HK-2 (cell line): ENCODE data around the gene SNAI1.
"Not testable (repeated sequence)": the region's sequence is repeated elsewhere in the genome, so short reads cannot be mapped to it uniquely, and the experiment has no call there.

Experiments used
- DNase-seq: peaks from one replicate; pipeline ENCODE4 v3.0.0-alpha.2; 2018; ENCODE audit not compliant: unreplicated experiment

SNAI1 gene

GRCh38 chr20:49982346-49983122, at the start of gene SNAI1:
SNAI1 (plus strand) TSS chr20:49982980; CDS start chr20:49983060, 80 bp downstream.
- peak; percentile 96 for DNase-seq

DNA sequence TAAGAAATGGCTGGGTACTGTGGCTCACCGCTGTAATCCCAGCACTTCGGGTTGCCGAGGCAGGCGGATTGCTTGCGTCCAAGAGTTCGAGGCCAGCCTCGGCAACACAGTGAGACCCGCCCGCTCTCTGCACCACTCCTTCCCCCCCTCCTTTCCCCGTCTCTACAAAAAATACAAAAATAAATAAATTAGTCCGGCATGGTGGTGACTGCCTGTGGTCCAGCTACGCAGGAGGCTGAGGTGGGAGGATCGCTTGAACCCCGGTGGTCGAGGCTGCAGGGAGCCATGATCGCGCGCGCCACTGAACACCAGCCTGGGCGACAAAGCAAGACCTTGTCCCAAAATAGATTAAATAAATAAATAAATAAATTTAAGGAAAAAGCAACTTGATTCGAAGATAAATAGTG, 47.0 kb upstream of the SNAI1 start:
- no peak for DNase-seq

DNA sequence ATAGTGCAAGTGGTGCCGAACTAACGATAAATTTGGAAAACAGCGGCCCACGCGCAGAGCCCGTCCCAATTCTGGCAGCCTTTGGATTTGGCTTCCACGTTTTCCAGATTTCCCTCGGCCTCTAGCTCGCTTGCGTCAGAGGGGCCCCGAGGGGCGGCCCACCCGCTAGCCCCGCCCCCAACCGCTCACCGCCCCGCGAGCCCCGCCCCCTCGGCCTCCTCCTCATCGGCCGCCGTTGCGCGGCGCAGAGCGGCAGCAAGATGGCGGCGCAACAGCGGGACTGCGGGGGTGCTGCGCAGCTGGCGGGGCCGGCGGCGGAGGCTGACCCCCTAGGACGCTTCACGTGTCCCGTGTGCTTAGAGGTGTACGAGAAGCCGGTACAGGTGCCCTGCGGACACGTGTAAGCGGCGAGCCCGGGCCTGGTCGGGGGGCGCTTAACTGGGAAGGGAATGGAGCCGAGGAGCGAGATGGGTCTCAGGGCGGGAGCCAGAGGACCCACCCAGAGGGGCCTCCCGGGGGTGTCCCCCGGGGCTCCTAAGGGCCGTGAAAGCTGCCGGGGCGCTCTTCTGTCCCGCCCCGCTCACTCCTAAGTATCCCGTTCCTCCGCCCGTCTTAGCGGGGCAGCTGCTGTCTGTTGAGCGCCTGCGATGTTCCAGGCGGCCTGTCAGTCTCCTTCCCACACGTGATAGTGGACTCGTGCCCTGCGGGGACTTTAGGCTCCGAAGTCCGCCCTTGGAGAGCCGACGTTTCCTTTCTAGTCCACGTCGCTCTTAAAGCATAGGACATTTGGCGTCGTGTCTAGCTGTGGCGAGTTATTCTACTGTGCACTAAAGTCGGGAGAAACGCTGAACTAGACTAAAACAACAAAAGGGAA, 46.4 kb upstream of the SNAI1 start, which contains the start of gene RNF114:
RNF114 (plus strand) TSS at position 245 of the 874 bp plus-strand sequence; CDS start at position 261, 16 bp downstream.
- DNase-seq = peak; percentile 94

DNA sequence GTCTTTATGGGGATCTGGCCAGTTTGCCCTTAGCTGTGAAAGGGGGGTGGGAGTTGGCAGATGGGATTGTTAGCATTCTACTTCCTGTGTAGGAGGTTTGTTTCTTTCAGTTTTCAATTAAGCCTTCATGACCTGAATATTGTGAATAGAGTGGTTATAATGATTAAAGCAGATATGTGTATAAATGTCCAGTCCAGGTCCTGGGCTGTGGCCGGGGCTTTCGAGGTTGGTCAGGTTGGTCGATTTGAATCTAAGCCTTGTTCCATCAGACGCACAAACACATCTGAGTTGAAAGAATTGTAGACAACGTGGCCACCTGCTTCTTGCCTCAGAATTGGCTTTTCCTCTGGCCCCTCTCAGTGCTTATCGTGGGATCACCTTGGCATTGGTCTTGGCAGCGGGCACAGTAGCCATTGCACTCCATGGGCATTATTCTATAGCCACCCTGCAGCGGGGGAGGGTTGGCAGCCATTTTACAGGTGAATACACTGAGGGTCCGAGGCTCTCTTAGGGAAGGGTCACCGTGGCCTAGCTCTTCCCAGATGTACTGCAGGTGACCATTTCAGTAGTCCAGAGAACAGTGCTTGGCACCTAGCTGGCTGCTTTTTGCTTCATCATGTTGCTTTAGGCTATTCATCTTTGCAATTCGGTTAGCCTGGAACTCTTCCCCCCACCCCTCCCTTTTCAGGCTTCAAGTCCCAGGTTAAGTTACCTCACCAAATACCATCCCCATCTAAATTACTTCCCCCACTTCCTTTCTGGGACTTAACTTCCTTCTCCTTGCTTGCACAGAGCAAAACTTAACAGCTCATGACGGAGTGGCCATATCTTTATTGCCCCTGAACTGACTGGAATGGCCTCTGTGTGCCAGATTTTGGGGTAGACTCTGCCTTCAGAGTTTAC, 45.5 kb upstream of the SNAI1 start:
- no peak for DNase-seq

DNA sequence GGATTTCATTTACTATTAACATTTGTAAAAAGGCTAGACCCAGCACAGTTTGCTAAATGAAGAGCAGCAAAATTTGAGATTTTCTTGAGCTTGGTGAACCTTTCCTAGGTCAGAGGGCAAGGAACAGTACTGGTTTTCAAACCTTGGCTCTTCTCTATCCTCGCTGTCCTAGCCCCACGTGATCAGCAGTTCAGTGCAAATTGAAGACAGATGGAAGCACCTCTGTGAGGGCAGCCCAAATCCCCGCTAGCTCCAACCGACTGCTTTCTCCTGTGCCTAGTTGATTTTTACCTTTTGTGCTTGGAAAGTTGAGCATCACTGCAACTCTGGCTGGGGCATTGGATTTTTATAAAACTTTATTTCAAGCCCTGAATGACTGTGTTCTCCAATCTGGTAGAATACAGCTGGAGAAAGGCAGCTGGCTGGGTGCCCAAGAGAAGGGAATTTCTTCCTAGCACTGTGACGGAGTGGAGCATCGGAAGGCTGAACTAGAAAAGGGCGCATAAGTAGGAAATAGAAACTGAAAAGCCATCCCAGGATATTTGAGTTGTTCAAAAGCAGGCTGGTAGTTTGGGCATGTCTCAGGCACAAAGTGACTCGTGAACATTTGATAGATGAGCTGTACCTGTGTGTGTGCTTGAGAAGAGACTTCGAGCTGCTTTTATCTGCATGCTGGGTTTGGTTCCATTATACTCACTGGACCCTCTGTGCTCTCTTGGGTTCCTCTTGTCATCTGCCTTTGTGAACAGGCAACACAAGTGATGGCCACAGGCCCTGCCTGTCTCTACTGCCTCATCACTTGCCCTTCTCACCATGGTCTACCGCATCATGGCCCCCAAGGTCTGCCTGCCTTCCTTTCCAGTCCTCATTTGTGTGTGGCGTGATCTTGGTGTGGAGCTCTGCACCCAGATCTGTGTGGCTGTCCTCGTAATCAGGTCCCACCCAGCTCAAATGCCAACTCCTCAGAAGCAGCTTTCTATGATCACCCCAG, 44.3 kb upstream of the SNAI1 start:
- DNase-seq = no peak

GRCh38 chr20:49941456-49941855, 41.3 kb upstream of the SNAI1 start:
- DNase-seq = no peak

- no peak for DNase-seq
These were observed 40.5 kb upstream of the SNAI1 start for GRCh38 chr20:49942303-49942702.

- no peak for DNase-seq
These were observed 39.8 kb upstream of the SNAI1 start for GRCh38 chr20:49942942-49943341.

DNA sequence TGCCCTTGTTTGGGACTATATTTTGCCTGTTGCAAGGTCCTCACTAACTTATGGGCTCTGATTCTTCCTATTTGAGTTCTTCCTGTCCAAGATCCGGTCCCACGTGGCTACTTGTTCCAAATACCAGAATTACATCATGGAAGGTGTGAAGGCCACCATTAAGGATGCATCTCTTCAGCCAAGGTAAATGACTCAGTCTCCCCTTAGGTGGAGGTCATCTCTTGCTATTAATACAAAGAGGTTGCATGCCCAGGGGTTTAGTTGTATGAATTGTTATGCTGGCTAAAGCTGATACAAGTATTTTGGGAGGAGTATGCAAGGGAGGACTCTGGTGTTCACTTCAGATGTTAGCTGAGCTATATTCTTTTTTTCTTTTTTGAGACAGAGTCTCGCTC, 37.5 kb upstream of the SNAI1 start:
- no peak for DNase-seq

DNA sequence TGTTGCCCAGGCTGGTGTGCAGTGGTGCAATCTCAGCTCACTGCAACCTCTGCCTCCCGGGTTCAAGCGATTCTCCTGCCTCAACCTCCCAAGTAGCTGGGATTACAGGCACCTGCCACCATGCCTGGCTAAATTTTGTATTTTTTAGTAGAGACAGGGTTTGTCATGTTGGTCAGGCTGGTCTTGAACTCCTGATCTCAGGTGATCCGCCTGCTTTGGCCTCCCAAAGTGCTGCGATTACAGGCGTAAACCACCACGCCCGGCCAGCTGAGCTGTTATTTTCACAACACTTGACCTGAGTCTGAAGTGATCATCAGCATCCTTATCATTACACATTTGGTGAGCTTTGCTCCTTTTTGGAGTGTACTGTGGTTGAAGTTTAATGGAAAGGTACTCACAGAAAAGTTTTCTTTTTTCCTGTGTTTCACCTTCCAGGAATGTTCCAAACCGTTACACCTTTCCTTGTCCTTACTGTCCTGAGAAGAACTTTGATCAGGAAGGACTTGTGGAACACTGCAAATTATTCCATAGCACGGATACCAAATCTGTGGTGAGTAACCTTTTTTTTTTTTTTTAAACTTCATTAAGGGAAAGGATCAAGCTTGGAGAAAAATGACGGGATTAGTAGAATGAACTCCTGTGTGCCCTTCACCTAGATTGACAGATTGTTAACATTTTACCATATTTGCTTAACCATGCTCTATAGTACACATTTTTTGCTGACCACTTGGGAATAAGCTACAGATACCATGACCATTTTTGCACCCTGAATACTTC, 36.9 kb upstream of the SNAI1 start:
- DNase-seq = no peak

GRCh38 chr20:49948178-49948577, 34.6 kb upstream of the SNAI1 start:
- DNase-seq = no peak

GRCh38 chr20:49948809-49949507, 33.8 kb upstream of the SNAI1 start:
- peak; percentile 40 for DNase-seq

GRCh38 chr20:49951151-49951550, 31.6 kb upstream of the SNAI1 start:
- no peak for DNase-seq

- no peak for DNase-seq
These were observed 27.6 kb upstream of the SNAI1 start for GRCh38 chr20:49955167-49955566.

DNA sequence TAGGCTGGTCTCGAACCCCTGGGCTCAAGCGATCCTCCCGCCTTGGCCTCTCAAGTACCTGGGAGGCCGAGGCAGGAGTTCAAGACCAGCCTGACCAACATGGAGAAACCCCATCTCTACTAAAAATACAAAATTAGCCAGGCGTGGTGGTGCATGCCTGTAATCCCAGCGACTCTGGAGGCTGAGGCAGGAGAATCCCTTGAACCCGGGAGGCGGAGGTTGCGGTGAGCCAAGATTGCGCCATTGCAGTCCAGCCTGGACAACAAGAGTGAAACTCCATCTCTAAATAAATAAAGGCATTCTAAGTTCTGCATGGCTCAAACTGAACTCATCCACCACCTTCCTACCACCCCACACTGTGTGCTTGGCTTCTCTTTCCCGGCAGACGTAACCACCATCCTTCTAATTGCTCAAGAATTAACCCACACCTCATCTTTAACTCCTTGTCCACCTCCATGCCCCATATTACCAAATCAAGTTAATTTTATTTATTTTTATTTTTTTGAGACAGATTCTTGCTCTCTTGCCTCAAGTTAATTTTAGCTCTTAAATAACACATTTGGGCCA, 26.9 kb upstream of the SNAI1 start:
- not testable (repeated sequence) for DNase-seq

DNA sequence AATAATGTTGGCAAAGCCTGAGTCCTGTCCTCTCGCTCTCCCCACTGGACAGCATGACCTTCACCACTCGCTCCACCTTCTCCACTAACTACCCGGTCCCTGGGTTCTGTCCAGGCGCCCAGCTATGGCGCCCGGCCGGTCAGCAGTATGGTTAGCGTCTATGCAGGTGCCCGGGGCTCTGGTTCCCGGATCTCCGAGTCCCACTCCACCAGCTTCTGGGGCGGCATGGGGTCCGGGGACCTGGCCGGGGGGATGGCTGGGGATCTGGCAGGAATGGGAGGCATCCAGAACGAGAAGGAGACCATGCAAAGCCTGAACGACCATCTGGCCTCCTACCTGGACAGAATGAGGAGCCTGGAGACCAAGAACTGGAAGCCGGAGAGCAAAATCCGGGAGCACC, 26.1 kb upstream of the SNAI1 start:
- DNase-seq = no peak

DNA sequence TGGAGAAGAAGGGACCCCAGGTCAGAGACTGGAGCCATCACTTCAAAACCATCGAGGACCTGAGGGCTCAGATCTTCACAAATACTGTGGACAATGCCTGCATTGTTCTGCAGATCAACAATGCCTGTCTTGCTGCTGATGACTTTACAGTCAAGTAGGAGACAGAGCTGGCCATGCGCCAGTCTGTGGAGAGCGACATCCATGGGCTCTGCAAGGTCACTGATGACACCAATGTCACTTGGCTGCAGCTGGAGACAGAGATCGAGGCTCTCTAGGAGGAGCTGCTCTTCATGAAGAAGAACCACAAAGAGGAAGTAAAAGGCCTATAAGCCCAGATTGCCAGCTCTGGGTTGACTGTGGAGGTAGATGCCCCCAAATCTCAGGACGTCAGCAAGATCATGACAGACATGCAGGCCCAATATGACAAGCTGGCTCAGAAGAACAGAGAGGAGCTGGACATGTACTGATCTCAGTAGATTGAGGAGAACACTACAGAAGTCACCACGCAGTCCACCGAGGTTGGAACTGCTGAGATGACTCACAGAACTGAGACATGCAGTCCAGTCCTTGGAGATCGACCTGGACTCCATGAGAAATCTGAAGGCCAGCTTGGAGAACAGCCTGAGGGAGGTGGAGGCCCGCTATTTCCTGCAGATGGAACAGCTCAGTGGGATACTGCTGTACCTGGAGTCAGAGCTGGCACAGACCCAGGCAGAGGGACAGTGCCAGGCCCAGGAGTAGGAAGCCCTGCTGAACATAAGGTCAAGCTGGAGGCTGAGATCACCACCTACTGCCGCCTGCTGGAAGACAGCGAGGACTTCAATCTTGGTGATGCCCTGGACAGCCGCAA, 25.5 kb upstream of the SNAI1 start:
- DNase-seq = not testable (repeated sequence)

DNA sequence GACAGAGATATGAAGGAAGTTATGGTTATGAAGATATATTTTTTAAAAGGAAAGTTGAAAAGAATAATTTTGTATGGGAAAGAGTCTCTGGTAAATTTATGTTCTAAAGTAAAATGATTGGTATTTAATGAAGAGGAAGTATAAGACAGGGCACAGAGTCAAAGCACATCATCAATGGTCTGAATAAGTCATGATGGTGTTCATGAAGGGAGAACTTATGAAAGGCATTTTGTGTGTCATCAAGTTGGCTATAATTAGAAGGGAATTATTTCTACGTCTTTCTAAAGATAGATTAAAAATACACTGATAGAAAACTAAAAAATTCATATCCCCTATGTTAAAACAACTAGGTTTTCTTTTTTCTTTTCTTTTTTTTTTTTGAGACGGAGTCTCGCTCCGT, 21.4 kb upstream of the SNAI1 start:
- DNase-seq = no peak
